Measurements from ENCODE around the gene NAGS. TPM values are rescaled to one million over a fixed set of nuclear protein-coding genes. Genes with fewer than 3 reads are reported as not detected.

The NAGS gene
- total and polyA plus RNA-seq, 2 experiments from 2014 or later, result 4.2 to 7.2 TPM

GRCh38 chr17:44039829-44040635, 35.6 kb downstream of the NAGS start:
- ATAC-seq (no peak), DNase-seq (ENCODE audit: low spot score) (no peak)
- Histone ChIP-seq H3K27me3 (ENCODE audit: insufficient read depth) (no peaks in the 10 kb centered on the region), H4K20me1 (replicated peaks; ENCODE audit: insufficient read depth) (peaks cover 41% of the 10 kb centered on the region), H3K9me2 (ENCODE audit: insufficient read depth) (no peaks in the 10 kb centered on the region), H3F3A (replicated peaks; ENCODE audit: low read depth) (0 out of 2 replicates have a peak, but pooled peaks cover 7% of the 10 kb centered on the region), H3K36me3 (ENCODE audit: insufficient read depth) (peaks cover 44% of the 10 kb centered on the region), H2AFZ (no peak overlapping the region), H3K4me1 (ENCODE audit: insufficient read depth) (peaks cover 11% of the 10 kb centered on the region), H3K79me2 (replicated peaks; ENCODE audit: insufficient read depth) (peaks cover 69% of the 10 kb centered on the region), H3K27ac (ENCODE audit: low read depth) (peak overlapping the region; percentile 63; the same call in 1 of the 2 replicates), H3K4me2 (no peak overlapping the region), H3K4me3 (no peak overlapping the region)
- H3K9me3 Mint-ChIP-seq, result no peaks in the 10 kb centered on the region
- H3K4me3 Mint-ChIP-seq, result no peak overlapping the region; the same call in 2 of the 3 replicates
- no peak for TF ChIP-seq NANOG (IDR thresholded peaks at IDR 0.05; ENCODE audit: borderline replicate concordance)
- TF ChIP-seq POLR2AphosphoS5 (IDR thresholded peaks at IDR 0.05; ENCODE audit: low read depth), result no peak
- TF ChIP-seq, protein P1, sequence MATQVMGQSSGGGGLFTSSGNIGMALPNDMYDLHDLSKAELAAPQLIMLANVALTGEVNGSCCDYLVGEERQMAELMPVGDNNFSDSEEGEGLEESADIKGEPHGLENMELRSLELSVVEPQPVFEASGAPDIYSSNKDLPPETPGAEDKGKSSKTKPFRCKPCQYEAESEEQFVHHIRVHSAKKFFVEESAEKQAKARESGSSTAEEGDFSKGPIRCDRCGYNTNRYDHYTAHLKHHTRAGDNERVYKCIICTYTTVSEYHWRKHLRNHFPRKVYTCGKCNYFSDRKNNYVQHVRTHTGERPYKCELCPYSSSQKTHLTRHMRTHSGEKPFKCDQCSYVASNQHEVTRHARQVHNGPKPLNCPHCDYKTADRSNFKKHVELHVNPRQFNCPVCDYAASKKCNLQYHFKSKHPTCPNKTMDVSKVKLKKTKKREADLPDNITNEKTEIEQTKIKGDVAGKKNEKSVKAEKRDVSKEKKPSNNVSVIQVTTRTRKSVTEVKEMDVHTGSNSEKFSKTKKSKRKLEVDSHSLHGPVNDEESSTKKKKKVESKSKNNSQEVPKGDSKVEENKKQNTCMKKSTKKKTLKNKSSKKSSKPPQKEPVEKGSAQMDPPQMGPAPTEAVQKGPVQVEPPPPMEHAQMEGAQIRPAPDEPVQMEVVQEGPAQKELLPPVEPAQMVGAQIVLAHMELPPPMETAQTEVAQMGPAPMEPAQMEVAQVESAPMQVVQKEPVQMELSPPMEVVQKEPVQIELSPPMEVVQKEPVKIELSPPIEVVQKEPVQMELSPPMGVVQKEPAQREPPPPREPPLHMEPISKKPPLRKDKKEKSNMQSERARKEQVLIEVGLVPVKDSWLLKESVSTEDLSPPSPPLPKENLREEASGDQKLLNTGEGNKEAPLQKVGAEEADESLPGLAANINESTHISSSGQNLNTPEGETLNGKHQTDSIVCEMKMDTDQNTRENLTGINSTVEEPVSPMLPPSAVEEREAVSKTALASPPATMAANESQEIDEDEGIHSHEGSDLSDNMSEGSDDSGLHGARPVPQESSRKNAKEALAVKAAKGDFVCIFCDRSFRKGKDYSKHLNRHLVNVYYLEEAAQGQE (IDR thresholded peaks at IDR 0.05; ENCODE audit: unreplicated experiment), result no peak
- TF ChIP-seq, protein P2, sequence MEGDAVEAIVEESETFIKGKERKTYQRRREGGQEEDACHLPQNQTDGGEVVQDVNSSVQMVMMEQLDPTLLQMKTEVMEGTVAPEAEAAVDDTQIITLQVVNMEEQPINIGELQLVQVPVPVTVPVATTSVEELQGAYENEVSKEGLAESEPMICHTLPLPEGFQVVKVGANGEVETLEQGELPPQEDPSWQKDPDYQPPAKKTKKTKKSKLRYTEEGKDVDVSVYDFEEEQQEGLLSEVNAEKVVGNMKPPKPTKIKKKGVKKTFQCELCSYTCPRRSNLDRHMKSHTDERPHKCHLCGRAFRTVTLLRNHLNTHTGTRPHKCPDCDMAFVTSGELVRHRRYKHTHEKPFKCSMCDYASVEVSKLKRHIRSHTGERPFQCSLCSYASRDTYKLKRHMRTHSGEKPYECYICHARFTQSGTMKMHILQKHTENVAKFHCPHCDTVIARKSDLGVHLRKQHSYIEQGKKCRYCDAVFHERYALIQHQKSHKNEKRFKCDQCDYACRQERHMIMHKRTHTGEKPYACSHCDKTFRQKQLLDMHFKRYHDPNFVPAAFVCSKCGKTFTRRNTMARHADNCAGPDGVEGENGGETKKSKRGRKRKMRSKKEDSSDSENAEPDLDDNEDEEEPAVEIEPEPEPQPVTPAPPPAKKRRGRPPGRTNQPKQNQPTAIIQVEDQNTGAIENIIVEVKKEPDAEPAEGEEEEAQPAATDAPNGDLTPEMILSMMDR (conservative IDR thresholded peaks at IDR 0.05; ENCODE audit: low read depth in 2 of 2), result no peak
- TF ChIP-seq, protein P3, sequence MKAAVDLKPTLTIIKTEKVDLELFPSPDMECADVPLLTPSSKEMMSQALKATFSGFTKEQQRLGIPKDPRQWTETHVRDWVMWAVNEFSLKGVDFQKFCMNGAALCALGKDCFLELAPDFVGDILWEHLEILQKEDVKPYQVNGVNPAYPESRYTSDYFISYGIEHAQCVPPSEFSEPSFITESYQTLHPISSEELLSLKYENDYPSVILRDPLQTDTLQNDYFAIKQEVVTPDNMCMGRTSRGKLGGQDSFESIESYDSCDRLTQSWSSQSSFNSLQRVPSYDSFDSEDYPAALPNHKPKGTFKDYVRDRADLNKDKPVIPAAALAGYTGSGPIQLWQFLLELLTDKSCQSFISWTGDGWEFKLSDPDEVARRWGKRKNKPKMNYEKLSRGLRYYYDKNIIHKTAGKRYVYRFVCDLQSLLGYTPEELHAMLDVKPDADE (IDR thresholded peaks at IDR 0.05), result no peak
- TF ChIP-seq EZH2 (IDR thresholded peaks at IDR 0.05; ENCODE audit: low read depth, unreplicated experiment), result no peak
- H3K4me1 Mint-ChIP-seq, result peaks cover 10% of the 10 kb centered on the region; the same call in 2 of the 3 replicates
- H3K27me3 Mint-ChIP-seq (ENCODE audit: insufficient read depth, low read depth, poor library complexity), result no peaks in the 10 kb centered on the region
- H3K27ac Mint-ChIP-seq, result peak overlapping the region; percentile 78; the same call in 1 of the 2 replicates
- H3K36me3 Mint-ChIP-seq (ENCODE audit: low read depth), result peaks cover 56% of the 10 kb centered on the region

DNA sequence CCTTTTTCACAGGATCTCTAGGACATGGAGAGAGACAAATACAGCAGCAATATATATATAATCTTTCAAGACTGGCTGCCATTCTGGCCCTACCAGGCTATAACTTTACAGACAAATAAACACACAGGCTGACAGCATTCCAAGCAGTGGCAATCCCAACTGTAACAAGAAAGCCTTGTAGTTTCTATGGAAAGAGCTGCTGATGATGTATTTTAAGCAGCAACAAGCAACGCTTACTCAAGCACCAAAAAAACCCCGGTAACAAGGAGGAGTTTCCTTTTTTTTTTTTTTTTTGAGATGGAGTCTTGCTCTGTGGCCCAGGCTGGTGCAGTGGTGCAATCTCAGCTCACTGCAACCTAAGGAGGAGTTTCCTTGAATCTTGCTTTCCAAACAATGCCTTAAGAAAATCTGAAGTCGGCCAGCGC, 38.9 kb downstream of the NAGS start:
- Histone ChIP-seq H3K79me2 (replicated peaks; ENCODE audit: insufficient read depth) (peaks cover 94% of the 10 kb centered on the region), H3K9me2 (ENCODE audit: insufficient read depth) (no peaks in the 10 kb centered on the region), H3F3A (replicated peaks; ENCODE audit: low read depth) (peaks cover 13% of the 10 kb centered on the region; the same call in 1 of the 2 replicates), H3K4me1 (ENCODE audit: insufficient read depth) (peaks cover 17% of the 10 kb centered on the region), H3K27ac (ENCODE audit: low read depth) (peak overlapping the region; percentile 81), H2AFZ (no peak overlapping the region), H3K4me3 (no peak overlapping the region), H3K4me2 (no peak overlapping the region), H3K27me3 (ENCODE audit: insufficient read depth) (no peaks in the 10 kb centered on the region), H3K36me3 (ENCODE audit: insufficient read depth) (peaks cover 24% of the 10 kb centered on the region), H4K20me1 (replicated peaks; ENCODE audit: insufficient read depth) (peaks cover 39% of the 10 kb centered on the region)
- no peaks in the 10 kb centered on the region for H3K9me3 Mint-ChIP-seq
- no peak for ATAC-seq
- H3K4me3 Mint-ChIP-seq, result no peak overlapping the region
- peaks cover 12% of the 10 kb centered on the region; the same call in 2 of the 3 replicates for H3K4me1 Mint-ChIP-seq
- peaks cover 54% of the 10 kb centered on the region for H3K36me3 Mint-ChIP-seq (ENCODE audit: low read depth)
- no peak for DNase-seq (ENCODE audit: low spot score)
- H3K27me3 Mint-ChIP-seq (ENCODE audit: insufficient read depth, low read depth, poor library complexity), result no peaks in the 10 kb centered on the region
- H3K27ac Mint-ChIP-seq, result peak overlapping the region; percentile 25; the same call in 1 of the 2 replicates
- no peak for TF ChIP-seq EZH2phosphoT487 (IDR thresholded peaks at IDR 0.05; ENCODE audit: unreplicated experiment)
- TF ChIP-seq ZNF331 (CRISPR knock-in tag; IDR thresholded peaks at IDR 0.05; ENCODE audit: low read depth), result no peak
- TF ChIP-seq, protein P1 (IDR thresholded peaks at IDR 0.05; ENCODE audit: unreplicated experiment), result no peak
- TF ChIP-seq, protein P3 (IDR thresholded peaks at IDR 0.05), result no peak
